T-cell (primary cell): ENCODE data around the gene TNNT2. TPM values are rescaled to one million over a fixed set of nuclear protein-coding genes. Genes with fewer than 3 reads are reported as not detected.

Experiments
- ATAC-seq, 4 experiments: fragments of 200-7000 bp in 3 of 4; fragments of 150-1000 bp in 1 of 4; cut with Tn5 transposase; replicated peaks in 1 of 4; 1 replicate in 3 of 4; 2 replicates in 1 of 4; pipeline ENCODE4 v1.10.0; 2021; ENCODE audit warnings: moderate library complexity in 3 of 4, mild to moderate bottlenecking in 2 of 4, moderate number of reproducible peaks in 1 of 4
- CTCF ChIA-PET, 2 donors: fragments of 300-600 bp; sonication (Branson Sonifier 250); formaldehyde crosslinking; loops; one replicate each; lab custom pipeline; 2022; ENCODE audit warnings: antibody characterized with exemption in 2 of 2; lab: Charles Lee
- POLR2A ChIA-PET, 2 donors: fragments of 300-600 bp; sonication (Branson Sonifier 250); formaldehyde crosslinking; loops; one replicate each; lab custom pipeline; 2022; ENCODE audit warnings: antibody characterized with exemption in 2 of 2; lab: Charles Lee
- DNase-seq, 35 experiments: peaks; one replicate each; pipeline versions ENCODE4 v3.0.0 to v3.0.0-alpha.2; 2013 to 2023
- H3K27ac ChIP-seq: one replicate; pipeline ENCODE4 v1.5.1; 2013; ENCODE audit warnings: low read length
- H3K27me3 ChIP-seq, 2 experiments: replicated peaks in 1 of 2; 1 replicate in 1 of 2; 2 replicates in 1 of 2; pipeline versions ENCODE4 v1.6.1 to v1.7.0; 2013; ENCODE audit warnings: low read length in 1 of 2, mixed read lengths in 1 of 2; ENCODE audit not compliant: control insufficient read depth in 2 of 2, insufficient read depth in 2 of 2; ENCODE audit errors: extremely low read depth in 1 of 2
- H3K36me3 ChIP-seq, 2 donors: 1 replicate in 1 of 2; 2 replicates in 1 of 2; pipeline versions ENCODE4 v1.6.1 to v1.7.0; 2013; ENCODE audit warnings: low read length in 1 of 2; ENCODE audit not compliant: control insufficient read depth in 2 of 2, insufficient read depth in 1 of 2; ENCODE audit errors: extremely low read depth in 1 of 2
- H3K4me1 ChIP-seq, 2 experiments: 1 replicate in 1 of 2; 2 replicates in 1 of 2; pipeline versions ENCODE4 v1.6.1 to v1.7.0; 2013; ENCODE audit warnings: low read length in 2 of 2, mixed read lengths in 1 of 2; ENCODE audit not compliant: insufficient read depth in 2 of 2, control insufficient read depth in 1 of 2; ENCODE audit errors: extremely low read depth in 1 of 2
- H3K4me3 ChIP-seq, 2 donors: 1 replicate in 1 of 2; 2 replicates in 1 of 2; pipeline versions ENCODE4 v1.5.1 to v1.7.0; 2013; ENCODE audit warnings: mild to moderate bottlenecking in 2 of 2, low read length in 1 of 2, moderate library complexity in 1 of 2; ENCODE audit not compliant: control insufficient read depth in 1 of 2; ENCODE audit errors: extremely low read depth in 1 of 2
- H3K9me3 ChIP-seq: 2 replicates; pipeline ENCODE4 v1.7.0; 2013
- H3K27ac Mint-ChIP-seq, 2 donors: one replicate each; pipeline ENCODE4 v1.8.0; 2020 to 2021; ENCODE audit warnings: mild to moderate bottlenecking in 2 of 2, mixed read lengths in 2 of 2
- H3K27me3 Mint-ChIP-seq, 2 donors: one replicate each; pipeline ENCODE4 v1.8.0; 2021 to 2022; ENCODE audit warnings: mixed read lengths in 2 of 2
- H3K36me3 Mint-ChIP-seq: one replicate; pipeline ENCODE4 v1.8.0; 2021; ENCODE audit warnings: mixed read lengths
- H3K4me1 Mint-ChIP-seq, 3 donors: one replicate each; pipeline ENCODE4 v1.8.0; 2020 to 2022; ENCODE audit warnings: mixed read lengths in 3 of 3, mild to moderate bottlenecking in 1 of 3
- H3K4me3 Mint-ChIP-seq, 3 donors: one replicate each; pipeline ENCODE4 v1.8.0; 2020 to 2022; ENCODE audit warnings: mild to moderate bottlenecking in 3 of 3, mixed read lengths in 3 of 3, moderate library complexity in 3 of 3
- H3K9me3 Mint-ChIP-seq, 3 donors: one replicate each; pipeline ENCODE4 v1.8.0; 2020 to 2022; ENCODE audit warnings: mixed read lengths in 3 of 3
- WGBS: methylation state at CpG from one replicate; pipeline ENCODE4 v1.1.5; 2013; ENCODE audit warnings: missing lambda C conversion rate; ENCODE audit not compliant: insufficient coverage; 5-methylcytosine and 5-hydroxymethylcytosine counted together
- total RNA-seq, 35 experiments: library from RNA in 6 of 35; stranded (reverse) in 6 of 35; fragments of 120-200 nt in 1 of 35; gene quantifications; one replicate each; pipeline versions ENCODE4 v1.2.1 to v1.2.4 and lab custom pipeline; 2013 to 2026

Gene TNNT2
- total RNA-seq, 5 donors from 2014 or later (not counting 1 experiment from before 2014, with no cell fraction given) = not detected

DNA sequence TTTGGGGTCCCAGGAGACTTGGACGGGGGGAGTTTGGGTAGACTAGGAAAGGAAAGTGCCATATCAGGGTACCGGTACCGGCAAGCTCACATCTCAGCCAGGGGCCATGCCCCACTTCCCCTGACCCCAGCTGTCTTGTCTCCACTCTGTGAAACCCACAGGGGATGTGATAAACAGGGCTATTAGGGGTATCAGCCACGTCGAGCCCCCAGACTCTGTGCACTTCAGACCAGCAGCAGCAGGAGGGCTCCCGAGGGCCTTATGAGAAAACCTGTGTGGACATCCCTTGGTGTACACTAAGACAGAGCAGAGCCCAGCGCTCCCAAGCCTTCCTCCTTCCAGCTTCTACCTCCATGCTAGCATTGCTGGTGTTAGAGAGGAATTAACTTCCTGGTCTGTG, 46.3 kb downstream of the TNNT2 start:
- CTCF ChIA-PET = interaction anchor here in 1 of 2 donors (0.6 kb wide), 1 partner anchor 8 kb away, joined by 3 read pairs; no protein-coding TSS in a partner anchor
- Histone ChIP-seq H3K27me3 (peaks cover 0 to 15% of the 10 kb centered on the region in 2 experiments), H3K27ac (no peak overlapping the region), H3K36me3 (no peaks in the 10 kb centered on the region), H3K4me1 (no peaks in the 10 kb centered on the region), H3K9me3 (no peaks in the 10 kb centered on the region), H3K4me3 (no peak overlapping the region)
- DNase-seq = no peak
- POLR2A ChIA-PET = no interaction called here
- Mint-ChIP-seq H3K27ac (no peak overlapping the region), H3K27me3 (peaks cover 0 to 3% of the 10 kb centered on the region in 2 donors), H3K9me3 (no peaks in the 10 kb centered on the region), H3K4me1 (no peaks in the 10 kb centered on the region), H3K4me3 (no peak overlapping the region), H3K36me3 (no peaks in the 10 kb centered on the region)
- no peak for ATAC-seq
- 57% methylated on average over 1 of the region's 7 CpGs for WGBS

DNA sequence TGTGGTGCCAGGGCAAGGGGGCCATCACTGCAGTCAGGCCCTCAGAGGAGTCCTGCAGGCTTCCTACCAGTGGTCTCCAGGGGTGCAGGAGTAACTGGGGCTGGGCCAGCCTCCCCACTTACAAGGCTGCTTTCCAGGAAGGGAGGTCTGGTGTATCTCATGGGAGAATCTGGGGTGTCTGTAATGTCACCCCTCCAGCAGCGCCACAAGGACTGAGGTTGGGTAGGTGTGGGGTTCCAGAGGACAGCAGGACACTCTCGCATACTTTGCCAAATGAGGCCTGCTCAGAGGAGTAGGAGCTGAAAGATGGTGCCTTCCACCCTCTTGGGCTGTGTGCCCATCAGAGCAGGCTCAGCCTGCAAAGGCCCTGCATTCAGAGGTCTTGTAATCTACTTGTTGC, 46.9 kb downstream of the TNNT2 start:
- CTCF ChIA-PET = interaction anchor here in 1 of 2 donors (0.6 kb wide), 1 partner anchor 8 kb away, joined by 3 read pairs; no protein-coding TSS in a partner anchor
- no peak for DNase-seq
- Histone ChIP-seq H3K27ac (no peak overlapping the region), H3K9me3 (no peaks in the 10 kb centered on the region), H3K27me3 (peaks cover 0 to 15% of the 10 kb centered on the region in 2 experiments), H3K36me3 (no peaks in the 10 kb centered on the region), H3K4me3 (no peak overlapping the region), H3K4me1 (no peaks in the 10 kb centered on the region)
- Mint-ChIP-seq H3K27ac (no peak overlapping the region), H3K9me3 (no peaks in the 10 kb centered on the region), H3K4me1 (no peaks in the 10 kb centered on the region), H3K4me3 (no peak overlapping the region), H3K27me3 (peaks cover 0 to 3% of the 10 kb centered on the region in 2 donors), H3K36me3 (no peaks in the 10 kb centered on the region)
- ATAC-seq = no peak
- POLR2A ChIA-PET = no interaction called here
- no CpG with 5 or more reads among the region's 2 CpGs for WGBS

DNA sequence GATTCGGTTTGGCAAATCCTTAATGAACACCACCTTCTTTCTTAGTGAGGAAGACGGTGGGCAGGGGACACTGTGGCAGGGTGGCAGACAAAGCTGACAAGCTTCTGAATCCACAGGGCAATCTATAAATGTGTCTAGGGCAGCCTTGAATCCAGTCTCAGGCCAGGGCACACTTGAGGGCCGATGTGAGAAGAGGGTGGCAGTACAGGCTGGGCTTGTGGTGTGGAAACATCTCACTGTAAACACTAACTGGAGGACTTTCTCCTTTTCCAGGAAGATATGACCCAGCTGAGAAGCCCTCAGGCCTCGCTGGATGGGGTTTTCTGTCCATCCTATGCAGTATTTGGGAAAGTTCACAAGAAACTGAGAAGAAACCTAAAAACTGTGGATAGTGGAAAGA, 47.7 kb downstream of the TNNT2 start:
- DNase-seq (no peak), ATAC-seq (no peak)
- peaks cover 0 to 15% of the 10 kb centered on the region in 2 experiments for H3K27me3 ChIP-seq
- Mint-ChIP-seq H3K27ac (no peak overlapping the region), H3K36me3 (no peaks in the 10 kb centered on the region), H3K4me3 (no peak overlapping the region), H3K9me3 (no peaks in the 10 kb centered on the region), H3K27me3 (peaks cover 0 to 3% of the 10 kb centered on the region in 2 donors), H3K4me1 (no peaks in the 10 kb centered on the region)
- ChIA-PET CTCF (no interaction called here), POLR2A (no interaction called here)
- no peak overlapping the region for H3K27ac ChIP-seq
- no peaks in the 10 kb centered on the region for H3K4me1 ChIP-seq
- 100% methylated on average over 1 of the region's 4 CpGs for WGBS
- no peaks in the 10 kb centered on the region for H3K36me3 ChIP-seq
- no peaks in the 10 kb centered on the region for H3K9me3 ChIP-seq
- H3K4me3 ChIP-seq = no peak overlapping the region

DNA sequence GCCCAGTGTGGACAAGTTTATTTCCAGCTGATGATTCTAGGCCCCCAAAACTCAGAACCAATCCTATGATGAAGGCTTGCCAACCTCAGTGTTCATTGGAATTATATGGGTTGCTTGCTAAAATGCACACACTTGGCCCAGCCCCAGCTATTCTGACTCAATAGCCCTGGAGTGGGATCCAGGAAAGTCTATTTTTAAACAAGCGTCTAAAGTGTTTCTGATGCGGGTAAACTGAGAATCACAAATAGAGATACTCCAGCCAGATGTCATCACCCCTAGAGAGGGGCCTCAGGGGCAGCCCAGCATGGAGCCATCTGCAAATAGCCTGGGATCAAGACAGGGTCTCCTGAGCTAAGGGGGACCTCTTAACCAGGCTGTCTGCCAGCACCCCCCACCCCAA, 48.2 kb downstream of the TNNT2 start:
- H3K4me3 ChIP-seq = no peak overlapping the region
- Mint-ChIP-seq H3K27ac (no peak overlapping the region), H3K9me3 (no peaks in the 10 kb centered on the region), H3K36me3 (no peaks in the 10 kb centered on the region), H3K27me3 (peaks cover 0 to 3% of the 10 kb centered on the region in 2 donors), H3K4me3 (no peak overlapping the region), H3K4me1 (no peaks in the 10 kb centered on the region)
- 100% methylated on average over 2 of the region's 2 CpGs for WGBS
- POLR2A ChIA-PET = no interaction called here
- no peak overlapping the region for H3K27ac ChIP-seq
- no peaks in the 10 kb centered on the region for H3K9me3 ChIP-seq
- no peaks in the 10 kb centered on the region for H3K36me3 ChIP-seq
- CTCF ChIA-PET = no interaction called here
- H3K27me3 ChIP-seq = peaks cover 0 to 15% of the 10 kb centered on the region in 2 experiments
- DNase-seq (no peak), ATAC-seq (no peak)
- no peaks in the 10 kb centered on the region for H3K4me1 ChIP-seq

DNA sequence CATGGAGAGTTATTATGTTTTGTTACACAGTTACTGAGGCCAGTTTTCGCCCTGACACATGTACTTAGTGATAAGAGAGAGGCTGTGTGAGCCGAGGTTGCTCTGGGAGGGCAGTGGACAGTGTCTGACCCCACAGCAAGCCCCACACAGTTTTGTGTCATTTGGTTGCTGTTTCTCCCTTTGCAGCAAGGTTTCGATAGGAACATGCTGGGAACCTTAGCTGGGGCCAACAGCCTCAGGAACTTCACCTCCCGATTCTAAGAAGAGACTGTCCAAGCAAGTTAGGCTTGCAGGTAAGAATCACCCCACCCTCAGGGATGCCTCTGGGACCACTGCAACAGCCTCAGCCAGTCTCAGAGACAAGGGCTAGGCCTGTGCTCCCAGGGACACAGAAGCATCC, 48.9 kb downstream of the TNNT2 start:
- H3K27ac Mint-ChIP-seq = no peak overlapping the region
- H3K36me3 Mint-ChIP-seq = no peaks in the 10 kb centered on the region
- H3K4me1 ChIP-seq = no peaks in the 10 kb centered on the region
- DNase-seq (no peak), ATAC-seq (no peak)
- POLR2A ChIA-PET = no interaction called here
- CTCF ChIA-PET = no interaction called here
- H3K4me1 Mint-ChIP-seq = no peaks in the 10 kb centered on the region
- no peak overlapping the region for H3K4me3 ChIP-seq
- H3K27me3 ChIP-seq = peaks cover 0 to 15% of the 10 kb centered on the region in 2 experiments
- H3K27me3 Mint-ChIP-seq = peaks cover 0 to 3% of the 10 kb centered on the region in 2 donors
- H3K4me3 Mint-ChIP-seq = no peak overlapping the region
- H3K9me3 ChIP-seq = no peaks in the 10 kb centered on the region
- no peaks in the 10 kb centered on the region for H3K36me3 ChIP-seq
- no peak overlapping the region for H3K27ac ChIP-seq
- WGBS = 69% methylated on average over 2 of the region's 4 CpGs
- H3K9me3 Mint-ChIP-seq = no peaks in the 10 kb centered on the region

DNA sequence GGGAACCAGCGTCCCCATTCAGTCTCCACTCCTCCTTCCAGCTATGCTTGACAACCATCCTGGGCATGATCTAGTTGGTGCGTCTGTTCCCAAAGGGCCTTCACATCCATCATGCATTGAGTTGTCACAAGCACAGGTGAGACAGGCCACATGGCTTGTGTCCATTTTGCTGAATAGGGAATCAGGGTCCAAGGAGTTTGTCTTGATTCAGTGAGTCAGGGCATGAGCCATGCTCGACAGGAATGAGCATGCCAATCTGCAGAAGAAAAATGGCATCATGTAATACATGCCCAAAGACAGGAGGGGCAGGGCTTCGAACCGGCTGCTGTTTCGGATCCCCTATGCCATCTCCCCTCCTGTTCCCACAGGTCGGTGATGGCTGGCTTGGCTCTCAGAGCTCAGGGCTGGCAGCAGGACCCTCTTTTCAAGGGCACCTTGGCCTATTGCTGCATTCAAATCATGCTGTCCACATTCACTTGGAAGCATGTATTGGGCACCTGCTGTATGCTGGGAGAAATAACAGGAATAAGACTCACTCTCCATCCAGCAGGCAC, 49.7 kb downstream of the TNNT2 start:
- H3K27ac Mint-ChIP-seq = no peak overlapping the region
- no peak overlapping the region for H3K4me3 ChIP-seq
- peaks cover 0 to 3% of the 10 kb centered on the region in 2 donors for H3K27me3 Mint-ChIP-seq
- ChIA-PET POLR2A (no interaction called here), CTCF (no interaction called here)
- H3K27ac ChIP-seq = no peak overlapping the region
- no peaks in the 10 kb centered on the region for H3K9me3 Mint-ChIP-seq
- no peak overlapping the region for H3K4me3 Mint-ChIP-seq
- H3K9me3 ChIP-seq = no peaks in the 10 kb centered on the region
- H3K36me3 ChIP-seq = no peaks in the 10 kb centered on the region
- no peak for DNase-seq
- no peak for ATAC-seq
- H3K4me1 Mint-ChIP-seq = no peaks in the 10 kb centered on the region
- H3K27me3 ChIP-seq = peaks cover 0 to 15% of the 10 kb centered on the region in 2 experiments
- H3K36me3 Mint-ChIP-seq = no peaks in the 10 kb centered on the region
- H3K4me1 ChIP-seq = no peaks in the 10 kb centered on the region
- 81% methylated on average over 7 of the region's 7 CpGs for WGBS
